ENCODE measurements around the gene DVL3. TPM values are rescaled to one million over a fixed set of nuclear protein-coding genes. Genes with fewer than 3 reads are reported as not detected.
"Not testable (repeated sequence)": the region's sequence is repeated elsewhere in the genome, so short reads cannot be mapped to it uniquely, and the experiment has no call there.

The DVL3 gene
- total RNA-seq, 1 experiment from 2014 or later: 106 TPM

DNA sequence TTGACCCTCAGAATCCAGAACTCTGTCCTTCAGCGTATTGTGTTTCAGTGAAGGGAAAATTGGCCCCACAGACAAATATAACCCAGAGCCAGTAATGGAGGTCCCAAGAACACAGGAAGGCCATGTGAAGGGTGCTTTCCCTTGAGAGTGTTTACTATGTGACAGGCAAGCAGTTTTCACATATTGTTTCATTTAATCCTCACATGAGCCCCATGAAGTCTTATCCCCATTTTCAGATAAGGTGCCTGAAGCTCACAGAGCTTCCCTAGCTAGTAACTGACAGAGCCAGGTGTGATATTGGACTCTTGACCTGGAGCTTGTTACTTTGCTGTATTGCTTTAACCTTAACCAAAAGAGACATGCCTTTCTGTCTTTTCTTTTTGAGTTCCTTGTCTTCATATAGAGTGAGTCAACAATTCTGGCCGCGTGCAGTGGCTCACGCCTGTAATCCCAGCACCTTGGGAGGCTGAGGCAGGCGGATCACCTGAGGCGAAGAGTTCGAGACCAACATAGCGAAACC, 9.4 kb upstream of the DVL3 start:
- CTCF ChIA-PET: interaction anchor here (0.8 to 2.8 kb wide), 5 partner anchors 10 to 96 kb away, joined by 3 to 14 read pairs (median 8); partner anchors contain the start of genes ABCF3 and EIF2B5
- BruUV-seq (replicated peaks): no TSS peak
- peaks cover 49% of the 10 kb centered on the region for H3K36me3 Mint-ChIP-seq (ENCODE audit: insufficient read depth, unreplicated experiment)
- H3K9me3 Mint-ChIP-seq (ENCODE audit: low read depth, unreplicated experiment): no peaks in the 10 kb centered on the region
- intact Hi-C loops (cut with micrococcal nuclease; ENCODE audit: unreplicated experiment): loop anchor here (1.0 to 2.0 kb wide), 2 partner anchors 96 to 143 kb away; no protein-coding TSS in a partner anchor
- peak overlapping the region; percentile 43 for H3K27ac Mint-ChIP-seq (ENCODE audit: unreplicated experiment)
- no peak overlapping the region for H3K4me3 Mint-ChIP-seq (ENCODE audit: low read depth, unreplicated experiment)
- H3K27me3 Mint-ChIP-seq (ENCODE audit: unreplicated experiment): no peaks in the 10 kb centered on the region
- DNase-seq: no peak
- peaks cover 9% of the 10 kb centered on the region for H3K4me1 Mint-ChIP-seq (ENCODE audit: low read depth, unreplicated experiment)
- no peak for TF ChIP-seq CTCF (IDR thresholded peaks at IDR 0.05; ENCODE audit: unreplicated experiment)

- BruUV-seq (replicated peaks): no TSS peak
- Mint-ChIP-seq H3K4me3 (ENCODE audit: low read depth, unreplicated experiment) (no peak overlapping the region), H3K9me3 (ENCODE audit: low read depth, unreplicated experiment) (no peaks in the 10 kb centered on the region), H3K4me1 (ENCODE audit: low read depth, unreplicated experiment) (peaks cover 9% of the 10 kb centered on the region), H3K27me3 (ENCODE audit: unreplicated experiment) (no peaks in the 10 kb centered on the region), H3K27ac (ENCODE audit: unreplicated experiment) (no peak overlapping the region), H3K36me3 (ENCODE audit: insufficient read depth, unreplicated experiment) (peaks cover 29% of the 10 kb centered on the region)
- intact Hi-C loops (cut with micrococcal nuclease; ENCODE audit: unreplicated experiment): no loop called here
- TF ChIP-seq CTCF (IDR thresholded peaks at IDR 0.05; ENCODE audit: unreplicated experiment): no peak
- CTCF ChIA-PET: no interaction called here
- DNase-seq: no peak
These were observed 7.1 kb upstream of the DVL3 start for GRCh38 chr3:184148076-184148475.

- Mint-ChIP-seq H3K9me3 (ENCODE audit: low read depth, unreplicated experiment) (no peaks in the 10 kb centered on the region), H3K4me1 (ENCODE audit: low read depth, unreplicated experiment) (peaks cover 10% of the 10 kb centered on the region), H3K27ac (ENCODE audit: unreplicated experiment) (no peak overlapping the region), H3K27me3 (ENCODE audit: unreplicated experiment) (no peaks in the 10 kb centered on the region), H3K36me3 (ENCODE audit: insufficient read depth, unreplicated experiment) (peaks cover 25% of the 10 kb centered on the region), H3K4me3 (ENCODE audit: low read depth, unreplicated experiment) (no peak overlapping the region)
- no TSS peak for BruUV-seq (replicated peaks)
- CTCF ChIA-PET: interaction anchor here (0.7 kb wide), 1 partner anchor 22 kb away, joined by 4 read pairs; no protein-coding TSS in a partner anchor
- TF ChIP-seq CTCF (IDR thresholded peaks at IDR 0.05; ENCODE audit: unreplicated experiment): no peak
- intact Hi-C loops (cut with micrococcal nuclease; ENCODE audit: unreplicated experiment): no loop called here
- DNase-seq: no peak
These were observed 6.1 kb upstream of the DVL3 start for GRCh38 chr3:184149123-184149522.

DNA sequence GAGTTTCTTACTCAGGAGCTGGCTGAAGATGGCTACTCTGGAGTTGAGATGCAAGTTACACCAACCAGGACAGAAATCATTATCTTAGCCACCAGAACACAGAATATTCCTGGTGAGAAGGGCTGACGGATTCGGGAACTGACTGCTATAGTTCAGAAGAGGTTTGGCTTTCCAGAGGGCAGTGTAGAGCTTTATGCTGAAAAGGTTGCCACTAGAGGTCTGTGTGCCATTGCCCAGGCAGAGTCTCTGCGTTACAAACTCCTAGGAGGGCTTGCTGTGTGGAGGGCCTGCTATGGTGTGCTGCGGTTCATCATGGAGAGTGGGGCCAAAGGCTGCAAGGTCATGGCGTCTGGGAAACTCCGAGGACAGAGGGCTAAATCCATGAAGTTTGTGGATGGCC, 5.4 kb upstream of the DVL3 start:
- H3K4me1 Mint-ChIP-seq (ENCODE audit: low read depth, unreplicated experiment): peaks cover 15% of the 10 kb centered on the region
- H3K27ac Mint-ChIP-seq (ENCODE audit: unreplicated experiment); H3K4me3 Mint-ChIP-seq (ENCODE audit: low read depth, unreplicated experiment); H3K9me3 Mint-ChIP-seq (ENCODE audit: low read depth, unreplicated experiment); intact Hi-C loops (cut with micrococcal nuclease; ENCODE audit: unreplicated experiment); H3K27me3 Mint-ChIP-seq (ENCODE audit: unreplicated experiment); BruUV-seq (replicated peaks); DNase-seq: not testable (repeated sequence)
- CTCF ChIA-PET: interaction anchor here (0.9 kb wide), 1 partner anchor 36 kb away, joined by 3 read pairs; the partner anchor contains the start of gene ABCF3
- H3K36me3 Mint-ChIP-seq (ENCODE audit: insufficient read depth, unreplicated experiment): peaks cover 23% of the 10 kb centered on the region
